SK-N-SH treated with all-trans-retinoic acid at 6 μM for 48 hours (cell line): Measurements from ENCODE around the gene SLC22A12.

Source experiments
- CSDC2 ChIP-seq: fragments of 250-450 bp; sonication (Bioruptor Pico); IDR thresholded peaks from 2 replicates; pipeline ENCODE4 v1.5.0; 2020; ENCODE audit warnings: mild to moderate bottlenecking, moderate library complexity
- ESRRG ChIP-seq: fragments of 250-450 bp; sonication (Bioruptor Pico); IDR thresholded peaks from 2 replicates; pipeline ENCODE4 v1.6.1; 2021; ENCODE audit warnings: mild to moderate bottlenecking
- GLIS3 ChIP-seq: fragments of 250-450 bp; sonication (Bioruptor Pico); IDR thresholded peaks from 2 replicates; pipeline ENCODE4 v1.5.0; 2020; ENCODE audit warnings: mild to moderate bottlenecking, moderate library complexity
- SNAI2 ChIP-seq: fragments of 250-450 bp; sonication (Bioruptor Pico); IDR thresholded peaks from 2 replicates; pipeline ENCODE4 v1.5.0; 2020; ENCODE audit warnings: mild to moderate bottlenecking, moderate library complexity
- ZC3H10 ChIP-seq: fragments of 250-450 bp; sonication (Bioruptor Pico); IDR thresholded peaks from 2 replicates; pipeline ENCODE4 v1.5.1; 2021; ENCODE audit warnings: mild to moderate bottlenecking, moderate library complexity
- ZFP30 ChIP-seq: fragments of 450-650 bp; formaldehyde crosslinking; IDR thresholded peaks from 2 replicates; pipeline ENCODE4 v1.5.0; 2022; ENCODE audit warnings: mild to moderate bottlenecking, moderate library complexity
- ZNF70 ChIP-seq: fragments of 450-650 bp; formaldehyde crosslinking; IDR thresholded peaks from 2 replicates; pipeline ENCODE4 v1.5.0; 2020; ENCODE audit warnings: mild to moderate bottlenecking, moderate library complexity
- TF ChIP-seq, protein P1 (sequence below): fragments of 250-450 bp; sonication (Bioruptor Pico); IDR thresholded peaks from 2 replicates; pipeline ENCODE4 v1.8.0; 2020; ENCODE audit warnings: mild to moderate bottlenecking, moderate library complexity, borderline replicate concordance
- TF ChIP-seq, protein P2 (sequence below): fragments of 250-450 bp; sonication (Bioruptor Pico); IDR thresholded peaks from 2 replicates; pipeline ENCODE4 v1.5.1; 2020; ENCODE audit warnings: low read depth, mild to moderate bottlenecking, moderate library complexity

DNA sequence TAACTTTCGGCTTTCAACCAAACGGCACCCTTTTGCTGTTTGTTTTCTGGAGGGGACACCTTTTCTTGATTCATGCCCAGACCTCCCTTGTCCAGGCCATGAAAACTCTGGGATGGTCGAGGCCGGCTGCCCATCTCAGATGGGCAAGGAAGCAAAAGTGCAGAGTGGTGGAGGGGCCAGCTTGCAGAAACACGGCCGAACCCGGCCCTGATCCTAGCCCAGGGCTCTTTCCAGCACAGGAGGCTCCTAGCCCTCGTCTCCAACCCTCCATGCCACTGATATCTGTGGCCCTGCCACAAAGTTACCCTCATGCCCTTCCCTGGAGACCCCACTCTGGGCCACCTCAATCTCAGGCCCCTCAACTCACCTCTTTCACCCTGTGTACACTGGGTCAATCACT lies 18.9 kb upstream of the SLC22A12 start:
- TF ChIP-seq GLIS3 (CRISPR knock-in tag) (no peak), ZFP30 (no peak), ZC3H10 (CRISPR knock-in tag) (no peak), CSDC2 (CRISPR knock-in tag) (no peak), SNAI2 (CRISPR knock-in tag) (no peak), ESRRG (CRISPR knock-in tag) (no peak), ZNF70 (CRISPR knock-in tag) (no peak)
- TF ChIP-seq, protein P1, sequence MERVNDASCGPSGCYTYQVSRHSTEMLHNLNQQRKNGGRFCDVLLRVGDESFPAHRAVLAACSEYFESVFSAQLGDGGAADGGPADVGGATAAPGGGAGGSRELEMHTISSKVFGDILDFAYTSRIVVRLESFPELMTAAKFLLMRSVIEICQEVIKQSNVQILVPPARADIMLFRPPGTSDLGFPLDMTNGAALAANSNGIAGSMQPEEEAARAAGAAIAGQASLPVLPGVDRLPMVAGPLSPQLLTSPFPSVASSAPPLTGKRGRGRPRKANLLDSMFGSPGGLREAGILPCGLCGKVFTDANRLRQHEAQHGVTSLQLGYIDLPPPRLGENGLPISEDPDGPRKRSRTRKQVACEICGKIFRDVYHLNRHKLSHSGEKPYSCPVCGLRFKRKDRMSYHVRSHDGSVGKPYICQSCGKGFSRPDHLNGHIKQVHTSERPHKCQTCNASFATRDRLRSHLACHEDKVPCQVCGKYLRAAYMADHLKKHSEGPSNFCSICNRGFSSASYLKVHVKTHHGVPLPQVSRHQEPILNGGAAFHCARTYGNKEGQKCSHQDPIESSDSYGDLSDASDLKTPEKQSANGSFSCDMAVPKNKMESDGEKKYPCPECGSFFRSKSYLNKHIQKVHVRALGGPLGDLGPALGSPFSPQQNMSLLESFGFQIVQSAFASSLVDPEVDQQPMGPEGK (CRISPR knock-in tag): no peak
- TF ChIP-seq, protein P2, sequence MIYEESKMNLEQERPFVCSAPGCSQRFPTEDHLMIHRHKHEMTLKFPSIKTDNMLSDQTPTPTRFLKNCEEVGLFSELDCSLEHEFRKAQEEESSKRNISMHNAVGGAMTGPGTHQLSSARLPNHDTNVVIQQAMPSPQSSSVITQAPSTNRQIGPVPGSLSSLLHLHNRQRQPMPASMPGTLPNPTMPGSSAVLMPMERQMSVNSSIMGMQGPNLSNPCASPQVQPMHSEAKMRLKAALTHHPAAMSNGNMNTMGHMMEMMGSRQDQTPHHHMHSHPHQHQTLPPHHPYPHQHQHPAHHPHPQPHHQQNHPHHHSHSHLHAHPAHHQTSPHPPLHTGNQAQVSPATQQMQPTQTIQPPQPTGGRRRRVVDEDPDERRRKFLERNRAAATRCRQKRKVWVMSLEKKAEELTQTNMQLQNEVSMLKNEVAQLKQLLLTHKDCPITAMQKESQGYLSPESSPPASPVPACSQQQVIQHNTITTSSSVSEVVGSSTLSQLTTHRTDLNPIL (CRISPR knock-in tag): no peak
